OCI-LY7 (cell line): ENCODE results near the gene ZC3H4. TPM values are rescaled to one million over a fixed set of nuclear protein-coding genes. Genes with fewer than 3 reads are reported as not detected.

Experiments used
- BruUV-seq: library from RNA; stranded (reverse); fragments of 400-500 nt; replicated peaks from 2 replicates; lab custom pipeline; 2021; lab: Mats Ljungman, UMichigan
- CTCF ChIA-PET: fragments of 300-600 bp; sonication (Branson Sonifier 250); formaldehyde crosslinking; loops from one replicate; lab custom pipeline; 2022; ENCODE audit warnings: antibody characterized with exemption; ENCODE audit not compliant: unreplicated experiment; lab: Charles Lee
- POLR2A ChIA-PET: fragments of 300-600 bp; sonication (Branson Sonifier 250); formaldehyde crosslinking; loops from one replicate; lab custom pipeline; 2022; ENCODE audit warnings: antibody characterized with exemption; lab: Charles Lee
- DNase-seq: peaks from one replicate; pipeline ENCODE4 v3.0.0-alpha.2; 2015; ENCODE audit warnings: low spot score
- H2AFZ ChIP-seq: fragments of 200-600 bp; sonication (generic), shearing (Covaris generic); 2 replicates; pipeline ENCODE4 v1.6.1; 2014; ENCODE audit warnings: mild to moderate bottlenecking, antibody characterized with exemption, low read length, moderate library complexity
- H3K27ac ChIP-seq: fragments of 200-600 bp; sonication (generic); 2 replicates; pipeline ENCODE4 v1.5.1; 2014; ENCODE audit warnings: mixed run types, low read depth, mild to moderate bottlenecking, moderate library complexity, low read length, inconsistent platforms; ENCODE audit not compliant: poor library complexity, severe bottlenecking
- H3K36me3 ChIP-seq: fragments of 200-600 bp; sonication (generic); 2 replicates; pipeline ENCODE4 v1.6.1; 2014; ENCODE audit warnings: mild to moderate bottlenecking, antibody characterized with exemption, low read length, moderate library complexity, mixed read lengths; ENCODE audit not compliant: insufficient read depth
- H3K4me1 ChIP-seq: fragments of 200-600 bp; sonication (generic); 2 replicates; pipeline ENCODE4 v1.5.1; 2014; ENCODE audit warnings: mild to moderate bottlenecking, low read length; ENCODE audit not compliant: insufficient read depth, poor library complexity, severe bottlenecking
- H3K4me2 ChIP-seq: fragments of 200-600 bp; sonication (generic); 2 replicates; pipeline ENCODE4 v1.6.1; 2014; ENCODE audit warnings: mild to moderate bottlenecking, low read length
- H3K4me3 ChIP-seq: fragments of 200-600 bp; sonication (generic); 2 replicates; pipeline ENCODE4 v1.5.1; 2014; ENCODE audit warnings: mild to moderate bottlenecking, low read depth, low read length; ENCODE audit not compliant: poor library complexity, severe bottlenecking
- H3K79me2 ChIP-seq: fragments of 200-600 bp; sonication (generic); 2 replicates; pipeline ENCODE4 v1.6.1; 2016; ENCODE audit warnings: low read depth, mild to moderate bottlenecking, low read length, moderate library complexity, mixed read lengths; ENCODE audit not compliant: insufficient read depth
- H3K9me2 ChIP-seq: fragments of 200-600 bp; sonication (generic); 2 replicates; pipeline ENCODE4 v1.6.1; 2016; ENCODE audit warnings: mild to moderate bottlenecking, low read length, mixed read lengths; ENCODE audit not compliant: insufficient read depth
- H3K9me3 ChIP-seq: fragments of 200-600 bp; sonication (generic); 2 replicates; pipeline ENCODE4 v1.6.1; 2014; ENCODE audit warnings: mild to moderate bottlenecking, mixed run types, low read length, mixed read lengths
- H4K20me1 ChIP-seq: fragments of 200-600 bp; sonication (generic); 2 replicates; pipeline ENCODE4 v1.6.1; 2014; ENCODE audit warnings: mild to moderate bottlenecking, antibody characterized with exemption, low read length, moderate library complexity, mixed read lengths; ENCODE audit not compliant: insufficient read depth
- EZH2phosphoT487 ChIP-seq: fragments of 200-600 bp; sonication (generic); IDR thresholded peaks from 2 replicates; pipeline ENCODE4 v1.6.1; 2018; ENCODE audit warnings: low read depth, borderline replicate concordance, mild to moderate bottlenecking, mixed run types, antibody characterized with exemption, low read length, moderate library complexity, mixed read lengths
- intact Hi-C: fragments of 100-400 bp; cut with micrococcal nuclease; formaldehyde crosslinking; loops from one replicate; pipeline ENCODE4 v1.10.0; 2022; ENCODE audit not compliant: unreplicated experiment
- total RNA-seq, 2 experiments: library from RNA; depleted of rRNA in 1 of 2; stranded (reverse); fragments of >200 nt in 1 of 2; shearing (Covaris generic) in 1 of 2; gene quantifications; 2 replicates each; pipeline ENCODE4 v1.2.3, GENCODE V29; 2014 to 2022
- TF ChIP-seq, protein P1 (sequence below): fragments of 200-600 bp; sonication (generic); conservative IDR thresholded peaks from 2 replicates; pipeline ENCODE4 v1.5.1; 2014; ENCODE audit warnings: mild to moderate bottlenecking, antibody characterized with exemption, low read length, moderate library complexity, mixed read lengths

The ZC3H4 gene
- total RNA-seq, 2 experiments from 2014 or later, result 23.0 to 76.8 TPM

DNA sequence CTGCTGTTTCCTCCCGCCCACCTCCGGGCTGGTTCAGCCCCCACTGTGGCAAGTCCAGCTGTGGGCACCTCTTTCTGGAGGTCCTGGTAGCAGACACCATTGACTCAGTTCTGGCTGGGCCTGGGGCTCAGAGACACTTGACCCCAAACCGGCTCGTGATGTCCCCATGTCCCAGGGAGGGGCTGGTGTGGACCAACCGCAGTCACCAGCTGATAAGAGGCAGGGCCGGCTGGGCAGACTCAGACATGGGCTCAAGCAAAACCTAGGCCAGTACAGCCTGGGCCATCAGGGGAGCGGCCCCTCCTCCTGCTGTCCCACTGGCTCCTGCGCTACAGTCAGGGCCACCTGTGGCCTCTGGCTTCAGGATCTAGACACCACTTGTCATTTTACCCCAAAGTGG is 45.3 kb downstream of the ZC3H4 start:
- no peaks in the 10 kb centered on the region for H3K9me3 ChIP-seq
- TF ChIP-seq EZH2phosphoT487, result no peak
- TF ChIP-seq, protein P1, sequence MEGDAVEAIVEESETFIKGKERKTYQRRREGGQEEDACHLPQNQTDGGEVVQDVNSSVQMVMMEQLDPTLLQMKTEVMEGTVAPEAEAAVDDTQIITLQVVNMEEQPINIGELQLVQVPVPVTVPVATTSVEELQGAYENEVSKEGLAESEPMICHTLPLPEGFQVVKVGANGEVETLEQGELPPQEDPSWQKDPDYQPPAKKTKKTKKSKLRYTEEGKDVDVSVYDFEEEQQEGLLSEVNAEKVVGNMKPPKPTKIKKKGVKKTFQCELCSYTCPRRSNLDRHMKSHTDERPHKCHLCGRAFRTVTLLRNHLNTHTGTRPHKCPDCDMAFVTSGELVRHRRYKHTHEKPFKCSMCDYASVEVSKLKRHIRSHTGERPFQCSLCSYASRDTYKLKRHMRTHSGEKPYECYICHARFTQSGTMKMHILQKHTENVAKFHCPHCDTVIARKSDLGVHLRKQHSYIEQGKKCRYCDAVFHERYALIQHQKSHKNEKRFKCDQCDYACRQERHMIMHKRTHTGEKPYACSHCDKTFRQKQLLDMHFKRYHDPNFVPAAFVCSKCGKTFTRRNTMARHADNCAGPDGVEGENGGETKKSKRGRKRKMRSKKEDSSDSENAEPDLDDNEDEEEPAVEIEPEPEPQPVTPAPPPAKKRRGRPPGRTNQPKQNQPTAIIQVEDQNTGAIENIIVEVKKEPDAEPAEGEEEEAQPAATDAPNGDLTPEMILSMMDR, result no peak
- peaks cover 92% of the 10 kb centered on the region for H3K36me3 ChIP-seq
- POLR2A ChIA-PET, result no interaction called here
- no peak overlapping the region for H2AFZ ChIP-seq
- intact Hi-C loops, result no loop called here
- no peak for DNase-seq
- no TSS peak for BruUV-seq
- no peak overlapping the region for H3K4me3 ChIP-seq
- no peaks in the 10 kb centered on the region for H3K79me2 ChIP-seq
- no peak overlapping the region for H3K4me2 ChIP-seq
- H3K27ac ChIP-seq, result no peak overlapping the region
- no peaks in the 10 kb centered on the region for H4K20me1 ChIP-seq
- H3K9me2 ChIP-seq, result no peaks in the 10 kb centered on the region
- CTCF ChIA-PET, result no interaction called here
- H3K4me1 ChIP-seq, result no peaks in the 10 kb centered on the region

DNA sequence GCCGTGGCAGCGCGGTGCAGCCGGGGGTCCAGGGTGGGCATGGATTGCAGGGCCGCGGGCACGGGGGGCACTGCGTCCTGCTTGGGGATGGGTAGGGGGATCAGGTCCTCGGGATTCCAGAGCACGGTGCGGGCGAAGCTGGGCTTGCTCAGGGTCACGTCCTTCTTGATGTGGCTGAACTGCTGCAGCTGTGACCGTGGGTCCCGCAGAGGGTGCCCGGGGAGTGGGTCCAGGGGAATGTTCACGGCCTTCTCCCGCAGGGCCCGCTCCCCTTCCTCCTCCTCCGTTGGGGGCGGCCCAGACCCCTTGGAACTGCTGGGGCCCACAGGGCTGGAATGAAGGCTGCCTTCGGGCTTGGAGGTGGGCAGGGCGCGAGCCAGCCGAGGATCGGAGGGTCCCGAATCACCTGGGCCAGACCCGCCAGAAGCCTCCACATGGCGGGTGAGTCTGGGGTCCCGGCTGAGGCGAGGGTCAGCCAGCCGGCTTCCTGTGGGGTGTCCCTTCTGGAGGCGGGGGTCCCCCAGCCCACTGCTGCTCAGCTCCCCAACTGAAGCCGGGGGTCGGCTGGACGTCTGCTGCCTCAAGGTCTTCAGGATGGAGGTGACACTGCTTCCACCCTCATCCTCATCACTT is 46.2 kb downstream of the ZC3H4 start:
- Histone ChIP-seq H3K9me3 (no peaks in the 10 kb centered on the region), H3K4me3 (no peak overlapping the region), H3K9me2 (no peaks in the 10 kb centered on the region), H4K20me1 (no peaks in the 10 kb centered on the region), H2AFZ (no peak overlapping the region), H3K36me3 (peaks cover 89% of the 10 kb centered on the region), H3K4me2 (no peak overlapping the region), H3K27ac (no peak overlapping the region), H3K79me2 (no peaks in the 10 kb centered on the region), H3K4me1 (no peaks in the 10 kb centered on the region)
- ChIA-PET POLR2A (no interaction called here), CTCF (no interaction called here)
- intact Hi-C loops, result no loop called here
- no peak for DNase-seq
- TF ChIP-seq EZH2phosphoT487, result no peak
- TF ChIP-seq, protein P1, result no peak
- BruUV-seq, result no TSS peak

DNA sequence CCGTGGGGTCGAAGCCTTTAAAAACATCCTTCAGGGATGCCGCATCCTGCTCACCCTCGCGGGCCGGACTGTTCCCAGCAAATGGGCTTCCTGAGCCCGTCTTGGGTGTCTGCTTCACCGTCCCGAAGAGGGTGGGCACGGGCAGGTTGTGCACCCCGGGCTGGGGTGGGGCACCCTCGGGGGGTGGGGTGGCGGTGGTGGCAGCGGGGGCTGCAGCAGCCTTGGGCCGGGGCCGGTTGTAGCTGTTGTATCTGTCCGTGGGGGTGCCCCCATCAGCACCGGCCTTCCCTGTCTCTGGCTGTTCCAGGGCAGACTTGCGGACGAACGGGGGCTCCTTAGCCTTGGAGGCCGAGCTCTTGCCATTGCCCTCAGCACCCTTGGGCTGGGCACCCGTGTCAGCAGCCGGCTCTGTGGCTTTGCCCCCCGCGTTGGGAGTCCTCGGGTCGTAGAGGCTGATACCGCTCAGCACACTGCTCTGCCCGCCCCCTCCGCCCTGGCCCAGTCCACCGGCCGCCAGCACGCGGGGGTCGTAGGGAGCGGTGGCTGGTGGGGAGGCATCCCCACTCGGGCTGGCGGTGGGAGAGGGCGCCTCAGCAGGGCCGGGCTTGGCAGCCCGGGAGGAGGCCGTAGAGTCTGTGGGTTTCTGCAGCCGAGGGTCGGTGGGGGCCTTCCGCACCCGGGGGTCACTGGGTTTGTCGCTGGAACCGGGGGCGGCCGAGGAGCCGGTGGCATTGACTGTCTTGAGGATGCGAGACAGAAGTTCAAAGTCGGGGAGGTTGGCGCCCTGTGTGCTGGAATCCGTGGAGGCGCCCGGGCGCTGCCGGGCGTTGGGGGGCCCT is 47.0 kb downstream of the ZC3H4 start:
- Histone ChIP-seq H3K4me2 (no peak overlapping the region), H2AFZ (no peak overlapping the region), H3K9me3 (no peaks in the 10 kb centered on the region), H4K20me1 (no peaks in the 10 kb centered on the region), H3K4me3 (no peak overlapping the region), H3K36me3 (peaks cover 82% of the 10 kb centered on the region), H3K9me2 (no peaks in the 10 kb centered on the region), H3K4me1 (no peaks in the 10 kb centered on the region), H3K27ac (no peak overlapping the region), H3K79me2 (no peaks in the 10 kb centered on the region)
- ChIA-PET CTCF (no interaction called here), POLR2A (no interaction called here)
- no peak for TF ChIP-seq EZH2phosphoT487
- TF ChIP-seq, protein P1, result no peak
- no TSS peak for BruUV-seq
- no peak for DNase-seq
- intact Hi-C loops, result no loop called here
